Small intestine (tissue), 7 donors: Measurements from ENCODE around the gene SLC25A43. TPM values are rescaled to one million over a fixed set of nuclear protein-coding genes. Genes with fewer than 3 reads are reported as not detected.

ENCODE experiments used
- DNase-seq, 2 donors: peaks; one replicate each; pipeline versions ENCODE4 v3.0.0 to v3.0.0-alpha.2; 2013
- FAIRE-seq: peaks from 2 replicates; lab custom pipeline; 2012; peaks lifted over from hg19 to GRCh38; lab: Jason Lieb, UNC
- H3K27ac ChIP-seq, 3 donors: one replicate each; pipeline ENCODE4 v1.5.1; 2013; ENCODE audit warnings: low read length in 2 of 3, mild to moderate bottlenecking in 2 of 3, control low read depth in 1 of 3, inconsistent platforms in 1 of 3, low read depth in 1 of 3, moderate library complexity in 1 of 3
- H3K27me3 ChIP-seq, 3 donors: one replicate each; pipeline ENCODE4 v1.6.1; 2013; ENCODE audit warnings: low read length in 3 of 3, inconsistent platforms in 1 of 3; ENCODE audit not compliant: control insufficient read depth in 3 of 3, insufficient read depth in 3 of 3
- H3K36me3 ChIP-seq, 3 donors: one replicate each; pipeline ENCODE4 v1.6.1; 2013; ENCODE audit warnings: low read length in 3 of 3, inconsistent platforms in 1 of 3, low read depth in 1 of 3, mild to moderate bottlenecking in 1 of 3, moderate library complexity in 1 of 3; ENCODE audit not compliant: control insufficient read depth in 3 of 3, insufficient read depth in 2 of 3
- H3K4me1 ChIP-seq, 3 donors: one replicate each; pipeline ENCODE4 v1.6.1; 2013; ENCODE audit warnings: low read length in 2 of 3, inconsistent platforms in 1 of 3, low read depth in 1 of 3, mild to moderate bottlenecking in 1 of 3, moderate library complexity in 1 of 3; ENCODE audit not compliant: control insufficient read depth in 3 of 3, insufficient read depth in 2 of 3
- H3K4me3 ChIP-seq, 3 donors: one replicate each; pipeline ENCODE4 v1.5.1; 2013; ENCODE audit warnings: low read length in 3 of 3, control low read depth in 1 of 3, inconsistent platforms in 1 of 3, low read depth in 1 of 3, mild to moderate bottlenecking in 1 of 3, moderate library complexity in 1 of 3
- H3K9me3 ChIP-seq, 2 donors: one replicate each; pipeline ENCODE4 v1.6.1; 2013; ENCODE audit warnings: low read depth in 1 of 2, low read length in 1 of 2; ENCODE audit not compliant: control insufficient read depth in 2 of 2, insufficient read depth in 1 of 2
- WGBS, 3 donors: extraction: QIAGEN DNeasy Blood & Tissue Kit; methylation state at CpG; one replicate each; pipeline ENCODE4 v1.1.7; 2013; 5-methylcytosine and 5-hydroxymethylcytosine counted together
- polyA plus RNA-seq, 4 donors: library from polyadenylated mRNA; stranded (reverse) in 3 of 4; unstranded in 1 of 4; fragments of 200-250 nt in 3 of 4; fragments of 120-200 nt in 1 of 4; gene quantifications; one replicate each; pipeline versions ENCODE4 v1.2.1 to v1.2.3, GENCODE V29; 2013
- donor health status: healthy with polysubstance abuse.
- donor health status: control.
- donor health status: control.
- donor health status: Bipolar disorder and iron deficiency.
- donor health status: healthy.

The SLC25A43 gene
- polyA plus RNA-seq, 4 donors = 10.4 to 24.4 (median 15.4) TPM

GRCh38 chrX:119455264-119455663 lies 56.1 kb downstream of the SLC25A43 start:
- peak; percentile 77 to 79 for DNase-seq

GRCh38 chrX:119459181-119459580 lies 60.0 kb downstream of the SLC25A43 start:
- no peak for FAIRE-seq
- Histone ChIP-seq H3K4me1 (peaks cover 0 to 9% (median 0%) of the 10 kb centered on the region in 3 donors), H3K9me3 (no peaks in the 10 kb centered on the region), H3K36me3 (no peaks in the 10 kb centered on the region), H3K27ac (no peak overlapping the region), H3K27me3 (no peaks in the 10 kb centered on the region), H3K4me3 (no peak overlapping the region)
- 82 to 92% (median 83%) methylated on average over 3 to 4 of the region's 4 CpGs for WGBS, 3 donors
- no peak for DNase-seq

More at GRCh38 chrX:119455264-119455663, 56.1 kb downstream of the SLC25A43 start:
- Histone ChIP-seq H3K4me1 (peaks cover 0 to 9% (median 0%) of the 10 kb centered on the region in 3 donors), H3K36me3 (peaks cover 0 to 7% (median 4%) of the 10 kb centered on the region in 3 donors), H3K27ac (peak overlapping the region in 1 of 3 donors; percentile 53), H3K27me3 (no peaks in the 10 kb centered on the region), H3K4me3 (no peak overlapping the region), H3K9me3 (no peaks in the 10 kb centered on the region)
- WGBS, 3 donors = 50 to 84% (median 73%) methylated on average over 1 of the region's 1 CpG
- no peak for FAIRE-seq

- FAIRE-seq (no peak), DNase-seq (no peak)
- no peaks in the 10 kb centered on the region for H3K9me3 ChIP-seq
- 88 to 91% (median 90%) methylated on average over 3 of the region's 3 CpGs for WGBS, 3 donors
- H3K36me3 ChIP-seq = peaks cover 0 to 13% (median 0%) of the 10 kb centered on the region in 3 donors
- H3K27me3 ChIP-seq = no peaks in the 10 kb centered on the region
- no peak overlapping the region for H3K27ac ChIP-seq
- H3K4me3 ChIP-seq = no peak overlapping the region
- H3K4me1 ChIP-seq = peaks cover 0 to 16% (median 0%) of the 10 kb centered on the region in 3 donors
These were observed 66.4 kb downstream of the SLC25A43 start for GRCh38 chrX:119465555-119465954.

- no peaks in the 10 kb centered on the region for H3K9me3 ChIP-seq
- peak overlapping the region in 2 of 3 donors; percentile 63 to 74 for H3K27ac ChIP-seq
- peaks cover 0 to 13% (median 0%) of the 10 kb centered on the region in 3 donors for H3K36me3 ChIP-seq
- peak in 1 of 2 donors; percentile 48 for DNase-seq
- peaks cover 0 to 17% (median 0%) of the 10 kb centered on the region in 3 donors for H3K4me1 ChIP-seq
- no peak overlapping the region for H3K4me3 ChIP-seq
- no peak for FAIRE-seq
- no peaks in the 10 kb centered on the region for H3K27me3 ChIP-seq
- WGBS, 3 donors = 40 to 74% (median 51%) methylated on average over 3 of the region's 3 CpGs
These were observed 67.8 kb downstream of the SLC25A43 start for GRCh38 chrX:119466970-119467369.

GRCh38 chrX:119467433-119467832 lies 68.3 kb downstream of the SLC25A43 start:
- Histone ChIP-seq H3K27me3 (no peaks in the 10 kb centered on the region), H3K27ac (peak overlapping the region in 2 of 3 donors; percentile 63 to 74), H3K4me3 (peak overlapping the region in 1 of 3 donors; percentile 10), H3K4me1 (peaks cover 0 to 17% (median 0%) of the 10 kb centered on the region in 3 donors), H3K9me3 (no peaks in the 10 kb centered on the region), H3K36me3 (peaks cover 0 to 13% (median 0%) of the 10 kb centered on the region in 3 donors)
- no peak for DNase-seq
- FAIRE-seq = no peak
- 54 to 79% (median 60%) methylated on average over 6 of the region's 6 CpGs for WGBS, 3 donors

GRCh38 chrX:119467842-119468550 lies 68.9 kb downstream of the SLC25A43 start, which contains the start of gene SLC25A5:
TSS of gene SLC25A5 (plus strand) at chrX:119468444. CDS start at chrX:119468516, 72 bp downstream.
- H3K27ac ChIP-seq = peak within 1 kb of the TSS; percentile 87 to 100 (median 99)
- H3K36me3 ChIP-seq = peaks cover 0 to 13% (median 0%) of the 10 kb centered on the region in 3 donors
- WGBS, 3 donors = 3 to 38% (median 13%) methylated on average over 16 to 45 of the region's 46 CpGs
- H3K9me3 ChIP-seq = no peaks in the 10 kb centered on the region
- FAIRE-seq = no peak
- peak; percentile 85 to 89 for DNase-seq
- H3K4me3 ChIP-seq = peak within 1 kb of the TSS; percentile 63 to 96 (median 87)
- no peaks in the 10 kb centered on the region for H3K27me3 ChIP-seq
- peaks cover 0 to 17% (median 0%) of the 10 kb centered on the region in 3 donors for H3K4me1 ChIP-seq

- peak overlapping the region; percentile 63 to 96 (median 87) for H3K4me3 ChIP-seq
- 1 to 37% (median 25%) methylated on average over 45 to 78 of the region's 78 CpGs for WGBS, 3 donors
- H3K4me1 ChIP-seq = peaks cover 0 to 17% (median 0%) of the 10 kb centered on the region in 3 donors
- no peaks in the 10 kb centered on the region for H3K9me3 ChIP-seq
- peak; percentile 90 to 92 for DNase-seq
- peaks cover 0 to 13% (median 0%) of the 10 kb centered on the region in 3 donors for H3K36me3 ChIP-seq
- H3K27me3 ChIP-seq = no peaks in the 10 kb centered on the region
- no peak for FAIRE-seq
- peak overlapping the region; percentile 87 to 100 (median 99) for H3K27ac ChIP-seq
These were observed 69.6 kb downstream of the SLC25A43 start for GRCh38 chrX:119468551-119469312.

- WGBS, 3 donors = 4 to 63% (median 8%) methylated on average over 7 to 8 of the region's 8 CpGs
- Histone ChIP-seq H3K27me3 (no peaks in the 10 kb centered on the region), H3K36me3 (peaks cover 0 to 13% (median 0%) of the 10 kb centered on the region in 3 donors), H3K4me3 (peak overlapping the region; percentile 36 to 96 (median 63)), H3K9me3 (no peaks in the 10 kb centered on the region), H3K4me1 (peaks cover 0 to 17% (median 0%) of the 10 kb centered on the region in 3 donors), H3K27ac (peak overlapping the region; percentile 85 to 99 (median 90))
- FAIRE-seq (no peak), DNase-seq (no peak)
These were observed 70.1 kb downstream of the SLC25A43 start for GRCh38 chrX:119469313-119469635.
